ENCODE results near the gene ACOXL. TPM values are rescaled to one million over a fixed set of nuclear protein-coding genes. Genes with fewer than 3 reads are reported as not detected.

ACOXL gene
- total RNA-seq, 1 donor from 2014 or later = not detected

DNA sequence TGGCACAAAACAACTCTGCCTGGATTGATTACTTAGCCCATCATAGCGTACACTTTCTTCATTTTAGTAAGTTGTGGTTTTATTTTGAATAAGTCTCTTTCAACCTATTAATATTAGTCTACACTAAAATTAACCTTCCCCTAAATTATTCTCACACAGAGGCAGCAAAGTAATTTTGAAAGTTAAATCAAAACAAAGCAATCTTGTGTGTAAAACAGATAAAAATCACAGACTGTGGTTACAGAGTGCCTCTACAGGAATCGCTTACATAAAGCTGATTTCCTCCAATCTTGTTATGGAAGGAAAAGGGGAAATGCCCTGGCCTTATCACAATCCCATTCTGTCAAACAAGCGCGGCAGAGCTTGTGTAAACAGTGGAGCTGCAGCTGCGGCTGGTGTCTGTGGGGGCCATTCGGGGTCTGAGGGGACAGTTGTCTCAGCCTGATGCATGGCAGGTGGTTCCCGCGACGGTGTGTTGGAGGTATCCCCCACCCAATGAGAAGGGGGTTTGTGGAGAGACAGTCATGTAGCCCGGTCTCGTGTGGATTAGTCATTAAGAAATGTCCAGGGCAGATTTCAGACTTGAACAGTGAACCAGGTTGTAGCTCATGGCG, 430.5 kb downstream of the ACOXL start:
- no peak for DNase-seq (ENCODE audit: low read depth, low spot score)
- Mint-ChIP-seq H3K36me3 (ENCODE audit: low read depth) (peaks cover 18% of the 10 kb centered on the region), H3K27ac (ENCODE audit: unreplicated experiment) (no peak overlapping the region), H3K27me3 (ENCODE audit: low read depth) (no peaks in the 10 kb centered on the region), H3K4me3 (no peak overlapping the region), H3K9me3 (no peaks in the 10 kb centered on the region), H3K4me1 (peaks cover 34% of the 10 kb centered on the region)
- TF ChIP-seq, protein P1, sequence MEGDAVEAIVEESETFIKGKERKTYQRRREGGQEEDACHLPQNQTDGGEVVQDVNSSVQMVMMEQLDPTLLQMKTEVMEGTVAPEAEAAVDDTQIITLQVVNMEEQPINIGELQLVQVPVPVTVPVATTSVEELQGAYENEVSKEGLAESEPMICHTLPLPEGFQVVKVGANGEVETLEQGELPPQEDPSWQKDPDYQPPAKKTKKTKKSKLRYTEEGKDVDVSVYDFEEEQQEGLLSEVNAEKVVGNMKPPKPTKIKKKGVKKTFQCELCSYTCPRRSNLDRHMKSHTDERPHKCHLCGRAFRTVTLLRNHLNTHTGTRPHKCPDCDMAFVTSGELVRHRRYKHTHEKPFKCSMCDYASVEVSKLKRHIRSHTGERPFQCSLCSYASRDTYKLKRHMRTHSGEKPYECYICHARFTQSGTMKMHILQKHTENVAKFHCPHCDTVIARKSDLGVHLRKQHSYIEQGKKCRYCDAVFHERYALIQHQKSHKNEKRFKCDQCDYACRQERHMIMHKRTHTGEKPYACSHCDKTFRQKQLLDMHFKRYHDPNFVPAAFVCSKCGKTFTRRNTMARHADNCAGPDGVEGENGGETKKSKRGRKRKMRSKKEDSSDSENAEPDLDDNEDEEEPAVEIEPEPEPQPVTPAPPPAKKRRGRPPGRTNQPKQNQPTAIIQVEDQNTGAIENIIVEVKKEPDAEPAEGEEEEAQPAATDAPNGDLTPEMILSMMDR (conservative IDR thresholded peaks at IDR 0.05) = no peak

DNA sequence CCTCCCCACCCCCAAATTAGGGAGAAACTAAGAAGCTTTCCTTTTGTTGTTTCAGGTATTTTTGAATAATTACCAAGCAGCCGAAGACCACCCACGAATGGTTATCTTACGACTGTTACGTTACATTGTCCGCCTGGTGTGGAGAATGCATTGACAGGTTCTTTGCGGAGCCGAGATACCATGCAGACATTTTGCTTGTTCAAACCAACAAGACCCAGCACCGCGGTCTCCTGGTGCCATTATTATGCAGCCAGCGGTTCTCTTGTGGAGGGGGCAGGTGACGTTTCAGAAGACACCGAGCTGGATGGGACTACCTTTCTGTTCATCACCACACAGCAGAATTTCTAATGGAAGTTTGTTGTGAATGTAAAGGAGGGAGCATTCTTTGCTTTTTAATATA, 431.7 kb downstream of the ACOXL start:
- TF ChIP-seq, protein P1 (conservative IDR thresholded peaks at IDR 0.05) = no peak
- Mint-ChIP-seq H3K27me3 (ENCODE audit: low read depth) (no peaks in the 10 kb centered on the region), H3K4me1 (peaks cover 31% of the 10 kb centered on the region), H3K27ac (ENCODE audit: unreplicated experiment) (no peak overlapping the region), H3K9me3 (no peaks in the 10 kb centered on the region), H3K4me3 (no peak overlapping the region), H3K36me3 (ENCODE audit: low read depth) (peaks cover 15% of the 10 kb centered on the region)
- DNase-seq (ENCODE audit: low read depth, low spot score) = no peak

DNA sequence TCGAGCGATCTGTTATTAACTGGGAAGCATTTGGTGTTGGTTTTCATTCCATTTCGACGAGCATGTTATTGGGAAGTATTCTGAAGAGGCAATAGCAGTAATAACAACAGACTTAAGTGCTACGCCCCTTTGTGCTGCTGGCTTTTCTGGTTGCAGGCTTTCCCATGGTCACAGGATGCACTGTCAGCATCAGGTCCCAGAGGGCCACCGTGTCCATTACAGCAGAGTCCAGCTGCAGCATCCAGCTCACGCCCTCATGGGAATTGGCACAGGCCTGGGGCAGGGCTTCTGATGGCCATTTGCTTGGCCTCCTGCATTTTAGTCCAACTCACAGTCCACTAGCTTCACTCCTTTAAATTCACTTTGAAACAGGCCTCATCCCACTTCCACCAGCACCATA, 432.7 kb downstream of the ACOXL start:
- Mint-ChIP-seq H3K36me3 (ENCODE audit: low read depth) (peaks cover 13% of the 10 kb centered on the region), H3K27me3 (ENCODE audit: low read depth) (no peaks in the 10 kb centered on the region), H3K9me3 (no peaks in the 10 kb centered on the region), H3K4me3 (no peak overlapping the region), H3K4me1 (peaks cover 23% of the 10 kb centered on the region), H3K27ac (ENCODE audit: unreplicated experiment) (no peak overlapping the region)
- TF ChIP-seq, protein P1 (conservative IDR thresholded peaks at IDR 0.05) = no peak
- DNase-seq (ENCODE audit: low read depth, low spot score) = no peak

DNA sequence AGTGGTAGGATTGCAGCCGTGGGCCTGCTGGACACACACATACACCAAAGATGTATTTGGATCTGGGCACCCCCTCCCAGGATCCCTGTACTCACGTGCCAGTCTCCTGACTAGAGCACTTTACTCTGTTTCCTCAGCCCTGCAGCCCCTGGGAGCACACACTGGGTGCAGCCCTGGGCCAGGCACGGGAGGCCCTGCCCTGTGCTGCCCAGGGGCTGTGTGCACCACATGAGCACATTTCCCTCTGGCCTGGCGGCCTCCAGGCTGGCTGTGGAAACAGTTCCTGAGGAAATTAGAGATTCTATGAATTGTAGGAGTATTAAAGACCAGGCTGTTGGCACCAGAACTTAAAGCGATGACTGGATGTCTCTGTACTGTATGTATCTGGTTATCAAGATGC, 433.7 kb downstream of the ACOXL start:
- Mint-ChIP-seq H3K27me3 (ENCODE audit: low read depth) (no peaks in the 10 kb centered on the region), H3K36me3 (ENCODE audit: low read depth) (peaks cover 10% of the 10 kb centered on the region), H3K4me3 (no peak overlapping the region), H3K4me1 (peaks cover 24% of the 10 kb centered on the region), H3K27ac (ENCODE audit: unreplicated experiment) (no peak overlapping the region), H3K9me3 (no peaks in the 10 kb centered on the region)
- no peak for DNase-seq (ENCODE audit: low read depth, low spot score)
- TF ChIP-seq, protein P1 (conservative IDR thresholded peaks at IDR 0.05) = no peak

DNA sequence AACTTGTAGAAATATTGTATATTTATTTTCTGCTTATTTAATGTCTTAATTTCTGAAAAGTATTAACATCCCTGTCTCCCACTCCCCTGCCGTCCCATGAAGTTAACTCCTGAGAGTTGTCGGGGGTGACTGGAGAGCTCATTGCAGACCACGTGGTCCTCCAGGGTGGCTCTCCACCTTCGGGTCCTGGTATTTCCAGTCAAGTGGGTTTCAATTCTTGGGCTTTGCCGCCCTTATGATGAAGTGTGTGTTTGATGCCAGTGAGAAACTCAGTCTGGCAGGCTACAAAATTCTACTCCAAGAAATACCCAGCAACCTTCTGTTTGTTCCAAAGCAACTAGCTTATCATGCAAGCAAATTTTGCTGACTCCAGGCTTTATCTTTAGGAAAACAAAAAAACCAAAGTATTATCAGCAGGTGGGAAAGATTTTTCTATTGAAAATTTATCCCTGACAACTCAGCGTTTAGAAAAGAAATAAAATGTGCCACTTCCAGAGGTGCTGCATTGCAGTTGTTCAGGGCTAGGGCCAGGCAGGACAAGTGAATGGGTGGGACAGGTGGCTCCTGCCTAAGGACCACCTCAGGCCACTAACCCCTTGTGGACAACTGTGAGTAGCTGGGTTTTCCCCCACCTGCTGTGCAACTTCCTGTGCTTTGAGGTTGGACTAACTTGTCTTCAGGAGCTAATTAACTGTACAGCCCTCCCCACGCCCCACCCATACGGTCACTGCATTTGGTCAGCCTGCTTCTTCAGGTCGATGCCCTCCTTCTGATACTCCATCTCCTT, 434.9 kb downstream of the ACOXL start:
- TF ChIP-seq, protein P1 (conservative IDR thresholded peaks at IDR 0.05) = no peak
- Mint-ChIP-seq H3K4me3 (no peak overlapping the region), H3K9me3 (no peaks in the 10 kb centered on the region), H3K36me3 (ENCODE audit: low read depth) (peaks cover 10% of the 10 kb centered on the region), H3K27ac (ENCODE audit: unreplicated experiment) (no peak overlapping the region), H3K27me3 (ENCODE audit: low read depth) (no peaks in the 10 kb centered on the region), H3K4me1 (peaks cover 27% of the 10 kb centered on the region)
- no peak for DNase-seq (ENCODE audit: low read depth, low spot score)

Measured in neural crest cell (in vitro differentiated cells).